Measurements from ENCODE around the gene FLAD1. TPM values are rescaled to one million over a fixed set of nuclear protein-coding genes. Genes with fewer than 3 reads are reported as not detected.

FLAD1 gene
- total RNA-seq, 1 experiment from 2014 or later = 58.4 TPM

GRCh38 chr1:155033524-155033923, 50.4 kb downstream of the FLAD1 start, which contains the start of the genes DCST1 and DCST2:
Gene DCST1 (plus strand): TSS chr1:155033824. CDS start chr1:155034037, 213 bp downstream.
Gene DCST2 (minus strand): TSS chr1:155033781. CDS start chr1:155033701, 80 bp downstream.
- Histone ChIP-seq H3K27ac (ENCODE audit: low read depth, low read length) (no peak within 1 kb of the TSS), H3K79me2 (ENCODE audit: insufficient read depth, low read length) (no peaks in the 10 kb centered on the region), H3K27me3 (ENCODE audit: insufficient read depth, low read length) (no peaks in the 10 kb centered on the region), H3K9me3 (ENCODE audit: control insufficient read depth in 1 of 2, insufficient read depth in 1 of 2, low read depth in 1 of 2, low read length in 2 of 2) (no peaks in the 10 kb centered on the region), H3K4me3 (replicated peaks in 1 of 2; ENCODE audit: low read depth in 1 of 2, low read length in 2 of 2) (no peak within 1 kb of the TSS), H3K36me3 (ENCODE audit: control insufficient read depth in 1 of 2, insufficient read depth in 2 of 2, low read length in 2 of 2) (no peaks in the 10 kb centered on the region), H3K4me2 (ENCODE audit: low read length) (no peak within 1 kb of the TSS), H3K9ac (ENCODE audit: low read length) (no peak within 1 kb of the TSS), H3K4me1 (ENCODE audit: control insufficient read depth in 1 of 2, insufficient read depth in 2 of 2, low read length in 2 of 2) (peaks cover 0 to 7% of the 10 kb centered on the region in 2 experiments; a peak in 2 of 4 replicates), H4K20me1 (ENCODE audit: insufficient read depth) (no peaks in the 10 kb centered on the region), H2AFZ (ENCODE audit: low read depth, low read length, poor library complexity, severe bottlenecking) (no peak within 1 kb of the TSS), H3K9me2 (ENCODE audit: insufficient read depth) (no peaks in the 10 kb centered on the region)
- intact Hi-C loops (cut with micrococcal nuclease) = no loop called here
- no peak for TF ChIP-seq POLR2A (IDR thresholded peaks at IDR 0.05; ENCODE audit: borderline replicate concordance, extremely low read depth, insufficient read depth, insufficient read length)
- TF ChIP-seq MAX (IDR thresholded peaks at IDR 0.05) = no peak
- no peak for TF ChIP-seq JUND (IDR thresholded peaks at IDR 0.05)
- no peak for DNase-seq (ENCODE audit: low read depth, low spot score)
- no peak for ATAC-seq
- RAD21 ChIA-PET (ENCODE audit: low non-redundant PET in 1 of 2, low total read pairs in 2 of 2, uncharacterized antibody in 2 of 2, unreplicated experiment in 2 of 2) = no interaction called here
- POLR2A ChIA-PET = no interaction called here
- CTCF ChIA-PET = no interaction called here
- no TSS peak for BruUV-seq (replicated peaks)

- no peaks in the 10 kb centered on the region for H3K9me2 ChIP-seq (ENCODE audit: insufficient read depth)
- no peak for DNase-seq (ENCODE audit: low read depth, low spot score)
- CTCF ChIA-PET = no interaction called here
- no peaks in the 10 kb centered on the region for H3K36me3 ChIP-seq (ENCODE audit: control insufficient read depth in 1 of 2, insufficient read depth in 2 of 2, low read length in 2 of 2)
- no peak for ATAC-seq
- no peaks in the 10 kb centered on the region for H4K20me1 ChIP-seq (ENCODE audit: insufficient read depth)
- H3K9ac ChIP-seq (ENCODE audit: low read length) = no peak overlapping the region
- RAD21 ChIA-PET (ENCODE audit: low non-redundant PET in 1 of 2, low total read pairs in 2 of 2, uncharacterized antibody in 2 of 2, unreplicated experiment in 2 of 2) = no interaction called here
- no peaks in the 10 kb centered on the region for H3K27me3 ChIP-seq (ENCODE audit: insufficient read depth, low read length)
- no peak for TF ChIP-seq EZH2 (IDR thresholded peaks at IDR 0.05)
- no peak for TF ChIP-seq POLR2A (IDR thresholded peaks at IDR 0.05; ENCODE audit: borderline replicate concordance, extremely low read depth, insufficient read depth, insufficient read length)
- no peak for TF ChIP-seq SRF (IDR thresholded peaks at IDR 0.05; ENCODE audit: low read depth)
- TF ChIP-seq MAX (IDR thresholded peaks at IDR 0.05) = no peak
- TF ChIP-seq, protein P1, sequence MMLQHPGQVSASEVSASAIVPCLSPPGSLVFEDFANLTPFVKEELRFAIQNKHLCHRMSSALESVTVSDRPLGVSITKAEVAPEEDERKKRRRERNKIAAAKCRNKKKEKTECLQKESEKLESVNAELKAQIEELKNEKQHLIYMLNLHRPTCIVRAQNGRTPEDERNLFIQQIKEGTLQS (IDR thresholded peaks at IDR 0.05) = no peak
- TF ChIP-seq YY1 (IDR thresholded peaks at IDR 0.05; ENCODE audit: extremely low read depth, insufficient replicate concordance, low read depth, low read length) = no peak
- TF ChIP-seq RAD21 (IDR thresholded peaks at IDR 0.05; ENCODE audit: low read depth) = no peak
- no peak for TF ChIP-seq ZFX (IDR thresholded peaks at IDR 0.05)
- TF ChIP-seq ZNF274 (IDR thresholded peaks at IDR 0.05; ENCODE audit: low read depth, low read length) = no peak
- TF ChIP-seq CTCF (IDR thresholded peaks at IDR 0.05 in 2 of 3, conservative IDR thresholded peaks at IDR 0.05 in 1 of 3; ENCODE audit: borderline replicate concordance in 1 of 3, insufficient read depth in 1 of 3, low read depth in 2 of 3, low read length in 2 of 3) = no peak
- TF ChIP-seq, protein P2, sequence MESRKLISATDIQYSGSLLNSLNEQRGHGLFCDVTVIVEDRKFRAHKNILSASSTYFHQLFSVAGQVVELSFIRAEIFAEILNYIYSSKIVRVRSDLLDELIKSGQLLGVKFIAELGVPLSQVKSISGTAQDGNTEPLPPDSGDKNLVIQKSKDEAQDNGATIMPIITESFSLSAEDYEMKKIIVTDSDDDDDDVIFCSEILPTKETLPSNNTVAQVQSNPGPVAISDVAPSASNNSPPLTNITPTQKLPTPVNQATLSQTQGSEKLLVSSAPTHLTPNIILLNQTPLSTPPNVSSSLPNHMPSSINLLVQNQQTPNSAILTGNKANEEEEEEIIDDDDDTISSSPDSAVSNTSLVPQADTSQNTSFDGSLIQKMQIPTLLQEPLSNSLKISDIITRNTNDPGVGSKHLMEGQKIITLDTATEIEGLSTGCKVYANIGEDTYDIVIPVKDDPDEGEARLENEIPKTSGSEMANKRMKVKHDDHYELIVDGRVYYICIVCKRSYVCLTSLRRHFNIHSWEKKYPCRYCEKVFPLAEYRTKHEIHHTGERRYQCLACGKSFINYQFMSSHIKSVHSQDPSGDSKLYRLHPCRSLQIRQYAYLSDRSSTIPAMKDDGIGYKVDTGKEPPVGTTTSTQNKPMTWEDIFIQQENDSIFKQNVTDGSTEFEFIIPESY (IDR thresholded peaks at IDR 0.05; ENCODE audit: extremely low read depth, insufficient replicate concordance, low read length) = no peak
- no peak overlapping the region for H2AFZ ChIP-seq (ENCODE audit: low read depth, low read length, poor library complexity, severe bottlenecking)
- no peak overlapping the region for H3K4me3 ChIP-seq (replicated peaks in 1 of 2; ENCODE audit: low read depth in 1 of 2, low read length in 2 of 2)
- peaks cover 0 to 11% of the 10 kb centered on the region in 2 experiments; a peak in 2 of 4 replicates for H3K4me1 ChIP-seq (ENCODE audit: control insufficient read depth in 1 of 2, insufficient read depth in 2 of 2, low read length in 2 of 2)
- POLR2A ChIA-PET = no interaction called here
- intact Hi-C loops (cut with micrococcal nuclease) = no loop called here
- BruUV-seq (replicated peaks) = no TSS peak
- H3K9me3 ChIP-seq (ENCODE audit: control insufficient read depth in 1 of 2, insufficient read depth in 1 of 2, low read depth in 1 of 2, low read length in 2 of 2) = no peaks in the 10 kb centered on the region
- no peak overlapping the region for H3K27ac ChIP-seq (ENCODE audit: low read depth, low read length)
- H3K4me2 ChIP-seq (ENCODE audit: low read length) = no peak overlapping the region
- no peaks in the 10 kb centered on the region for H3K79me2 ChIP-seq (ENCODE audit: insufficient read depth, low read length)
Observed at GRCh38 chr1:155034318-155035208, 51.4 kb downstream of the FLAD1 start.

Data from HCT116 (cell line).